Smooth muscle cell (in vitro differentiated cells): ENCODE data around the gene PRKAR1A. TPM values are rescaled to one million over a fixed set of nuclear protein-coding genes. Genes with fewer than 3 reads are reported as not detected.

Experiments used
- DNase-seq: peaks from one replicate; lab custom pipeline; 2025; ENCODE audit not compliant: unreplicated experiment; lab: John Stamatoyannopoulos, UW
- H2AFZ ChIP-seq: fragments of 200-600 bp; sonication (generic); 2 replicates; pipeline ENCODE4 v1.6.0; 2016; ENCODE audit warnings: antibody characterized with exemption, low read depth, mild to moderate bottlenecking
- H3F3A ChIP-seq: fragments of 200-600 bp; sonication (generic); 2 replicates; pipeline ENCODE4 v1.6.0; 2017; ENCODE audit warnings: antibody characterized with exemption, low read depth
- H3K27ac ChIP-seq: fragments of 200-600 bp; sonication (generic); 2 replicates; pipeline ENCODE4 v1.5.1; 2016; ENCODE audit warnings: low read depth, mild to moderate bottlenecking
- H3K27me3 ChIP-seq: fragments of 200-600 bp; sonication (generic); 2 replicates; pipeline ENCODE4 v1.6.1; 2016; ENCODE audit warnings: low read depth, mild to moderate bottlenecking
- H3K36me3 ChIP-seq: fragments of 200-600 bp; sonication (generic); 2 replicates; pipeline ENCODE4 v1.5.1; 2016; ENCODE audit warnings: low read depth
- H3K4me1 ChIP-seq: fragments of 200-600 bp; sonication (generic); 2 replicates; pipeline ENCODE4 v1.5.1; 2016; ENCODE audit warnings: low read depth
- H3K4me2 ChIP-seq: fragments of 200-600 bp; sonication (generic); 2 replicates; pipeline ENCODE4 v1.6.0; 2016; ENCODE audit warnings: mild to moderate bottlenecking
- H3K4me3 ChIP-seq: fragments of 200-600 bp; sonication (generic); 2 replicates; pipeline ENCODE4 v1.5.1; 2016; ENCODE audit warnings: mild to moderate bottlenecking
- H3K79me2 ChIP-seq: fragments of 200-600 bp; sonication (generic); 2 replicates; pipeline ENCODE4 v1.6.0; 2016; ENCODE audit warnings: low read depth, mild to moderate bottlenecking
- H3K9ac ChIP-seq: fragments of 200-600 bp; sonication (generic); 2 replicates; pipeline ENCODE4 v1.6.0; 2016; ENCODE audit warnings: low read depth
- H3K9me3 ChIP-seq: fragments of 200-600 bp; sonication (generic); replicated peaks from 2 replicates; pipeline ENCODE4 v1.5.1; 2016; ENCODE audit warnings: low read depth
- H4K20me1 ChIP-seq: fragments of 200-600 bp; sonication (generic); 2 replicates; pipeline ENCODE4 v1.6.0; 2016; ENCODE audit warnings: low read depth
- CTCF ChIP-seq: fragments of 200-600 bp; sonication (generic); IDR thresholded peaks from 2 replicates; pipeline ENCODE4 v1.5.1; 2017; ENCODE audit warnings: borderline replicate concordance, mild to moderate bottlenecking, antibody characterized with exemption; ENCODE audit not compliant: insufficient read depth, poor library complexity, severe bottlenecking
- WGBS: methylation state at CpG from one replicate; pipeline ENCODE4 v1.1.7; 2016; ENCODE audit warnings: low lambda C conversion rate; 5-methylcytosine and 5-hydroxymethylcytosine counted together
- polyA plus RNA-seq: library from polyadenylated mRNA; unstranded; fragments of >200 nt; fragmentation: Nextera tagmentation; extraction: Ambion mirVana; gene quantifications from 2 replicates; pipeline ENCODE4 v1.2.1, GENCODE V29; 2016
- total RNA-seq: library from RNA; depleted of rRNA; stranded (reverse); fragments of >200 nt; gene quantifications from 2 replicates; pipeline ENCODE4 v1.2.3, GENCODE V29; 2014

The PRKAR1A gene
- total and polyA plus RNA-seq, 2 experiments from 2014 or later, result 302 to 340 TPM

GRCh38 chr17:68559316-68559715, 47.1 kb downstream of the PRKAR1A start:
- no peak for DNase-seq
- Histone ChIP-seq H3K9ac (no peak overlapping the region), H3K36me3 (no peaks in the 10 kb centered on the region), H3F3A (no peaks in the 10 kb centered on the region), H2AFZ (no peak overlapping the region), H3K79me2 (no peaks in the 10 kb centered on the region), H3K4me3 (no peak overlapping the region), H4K20me1 (no peaks in the 10 kb centered on the region), H3K27me3 (no peaks in the 10 kb centered on the region), H3K9me3 (no peaks in the 10 kb centered on the region), H3K4me1 (no peaks in the 10 kb centered on the region), H3K27ac (no peak overlapping the region), H3K4me2 (no peak overlapping the region)
- TF ChIP-seq CTCF, result no peak
- WGBS, result 27% methylated on average over 1 of the region's 1 CpG

- 94% methylated on average over 3 of the region's 3 CpGs for WGBS
- no peaks in the 10 kb centered on the region for H3K36me3 ChIP-seq
- no peaks in the 10 kb centered on the region for H3K9me3 ChIP-seq
- no peak overlapping the region for H3K4me2 ChIP-seq
- DNase-seq, result no peak
- no peak overlapping the region for H3K4me3 ChIP-seq
- H4K20me1 ChIP-seq, result no peaks in the 10 kb centered on the region
- no peak overlapping the region for H2AFZ ChIP-seq
- no peak overlapping the region for H3K27ac ChIP-seq
- no peaks in the 10 kb centered on the region for H3K79me2 ChIP-seq
- no peaks in the 10 kb centered on the region for H3K27me3 ChIP-seq
- TF ChIP-seq CTCF, result no peak
- H3K4me1 ChIP-seq, result no peaks in the 10 kb centered on the region
- H3F3A ChIP-seq, result no peaks in the 10 kb centered on the region
- H3K9ac ChIP-seq, result no peak overlapping the region
Measured at GRCh38 chr17:68560966-68561720, 48.9 kb downstream of the PRKAR1A start.

GRCh38 chr17:68562736-68563135, 50.5 kb downstream of the PRKAR1A start:
- Histone ChIP-seq H3K27ac (no peak overlapping the region), H3K4me3 (no peak overlapping the region), H3K79me2 (no peaks in the 10 kb centered on the region), H3K9ac (no peak overlapping the region), H2AFZ (no peak overlapping the region), H3F3A (no peaks in the 10 kb centered on the region), H3K27me3 (no peaks in the 10 kb centered on the region), H3K4me2 (no peak overlapping the region), H3K36me3 (no peaks in the 10 kb centered on the region), H4K20me1 (no peaks in the 10 kb centered on the region), H3K4me1 (no peaks in the 10 kb centered on the region), H3K9me3 (no peaks in the 10 kb centered on the region)
- no peak for TF ChIP-seq CTCF
- WGBS, result 90% methylated on average over 4 of the region's 4 CpGs
- DNase-seq, result no peak

GRCh38 chr17:68564415-68565111, 52.3 kb downstream of the PRKAR1A start:
- H3K4me2 ChIP-seq, result peak overlapping the region; percentile 38
- no peak for DNase-seq
- no peak overlapping the region for H2AFZ ChIP-seq
- no peaks in the 10 kb centered on the region for H3K79me2 ChIP-seq
- H4K20me1 ChIP-seq, result no peaks in the 10 kb centered on the region
- H3K27me3 ChIP-seq, result no peaks in the 10 kb centered on the region
- H3K4me1 ChIP-seq, result no peaks in the 10 kb centered on the region
- H3K27ac ChIP-seq, result peak overlapping the region; percentile 43
- H3F3A ChIP-seq, result peaks cover 3% of the 10 kb centered on the region
- H3K9ac ChIP-seq, result no peak overlapping the region
- no peaks in the 10 kb centered on the region for H3K9me3 ChIP-seq
- WGBS, result 69% methylated on average over 8 of the region's 8 CpGs
- H3K4me3 ChIP-seq, result no peak overlapping the region
- no peaks in the 10 kb centered on the region for H3K36me3 ChIP-seq
- TF ChIP-seq CTCF, result no peak
